Activated T-helper 1 cell treated with anti-CD3 and anti-CD28 coated beads, Interleukin-2, amount 50 U/mL, for 16 hours (primary cell): ENCODE data around the gene NSD2.

ENCODE experiments used
- DNase-seq, 2 donors: peaks; one replicate each; pipeline ENCODE4 v3.0.0-alpha.2; 2020; ENCODE audit warnings: low read depth in 1 of 2, low spot score in 1 of 2

NSD2 gene

DNA sequence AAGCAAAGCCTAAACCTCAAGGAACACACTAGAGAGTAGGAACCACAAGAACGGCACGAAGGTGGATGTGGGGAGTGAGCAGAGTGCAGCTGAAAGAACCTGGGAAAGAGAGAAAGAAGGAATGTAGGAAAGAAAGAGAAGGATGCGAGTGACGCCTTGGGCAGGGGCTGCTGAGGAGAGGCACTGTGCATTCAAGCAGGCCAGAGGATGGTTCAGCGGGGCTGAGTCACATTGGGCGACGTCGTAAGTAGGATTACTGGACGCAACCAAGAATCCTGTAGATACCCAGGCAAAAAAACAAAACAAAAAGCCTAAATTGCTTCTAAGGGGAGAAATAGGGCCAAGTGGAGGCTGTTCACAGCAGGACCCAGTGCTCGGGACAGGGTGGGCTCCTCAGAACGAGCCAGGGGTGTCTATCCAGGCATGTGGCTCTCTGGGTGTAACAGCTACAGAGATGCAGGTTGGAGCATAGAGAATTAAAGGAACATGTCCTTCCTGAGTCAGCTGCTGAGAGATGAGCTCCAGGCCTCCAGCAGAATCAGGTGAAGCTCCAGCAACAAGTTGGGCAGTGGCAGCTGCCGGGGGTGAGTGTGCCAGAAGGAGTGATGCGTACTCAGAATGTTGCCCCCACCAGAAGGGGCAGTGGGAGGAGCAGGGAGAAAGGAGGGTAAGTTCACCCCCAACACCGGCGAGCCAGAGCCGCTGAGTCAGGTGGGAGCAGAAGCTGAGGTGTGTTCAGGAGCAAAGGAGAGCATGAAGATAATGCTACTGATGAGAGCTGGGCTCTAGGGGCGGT lies 98.9 kb downstream of the NSD2 start:
- no peak for DNase-seq

DNA sequence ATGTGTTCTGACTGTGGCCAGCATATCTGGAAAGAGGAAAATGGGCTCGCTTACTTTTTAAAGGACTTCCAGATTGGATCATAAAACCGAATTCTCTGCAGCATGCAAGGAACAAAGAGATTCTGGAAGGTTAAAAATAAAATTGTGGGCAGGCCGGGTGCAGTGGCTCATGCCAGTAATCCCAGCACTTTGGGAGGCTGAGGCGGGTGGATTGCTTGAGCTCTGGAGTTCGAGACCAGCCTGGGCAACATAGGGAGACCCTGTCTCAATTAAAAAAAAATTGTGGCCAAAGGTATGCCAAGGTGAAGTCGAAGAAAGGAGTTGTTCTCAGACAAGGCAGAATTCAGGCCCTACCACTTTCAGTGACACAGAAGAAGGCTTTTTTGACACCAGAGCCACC lies 99.7 kb downstream of the NSD2 start:
- no peak for DNase-seq

DNA sequence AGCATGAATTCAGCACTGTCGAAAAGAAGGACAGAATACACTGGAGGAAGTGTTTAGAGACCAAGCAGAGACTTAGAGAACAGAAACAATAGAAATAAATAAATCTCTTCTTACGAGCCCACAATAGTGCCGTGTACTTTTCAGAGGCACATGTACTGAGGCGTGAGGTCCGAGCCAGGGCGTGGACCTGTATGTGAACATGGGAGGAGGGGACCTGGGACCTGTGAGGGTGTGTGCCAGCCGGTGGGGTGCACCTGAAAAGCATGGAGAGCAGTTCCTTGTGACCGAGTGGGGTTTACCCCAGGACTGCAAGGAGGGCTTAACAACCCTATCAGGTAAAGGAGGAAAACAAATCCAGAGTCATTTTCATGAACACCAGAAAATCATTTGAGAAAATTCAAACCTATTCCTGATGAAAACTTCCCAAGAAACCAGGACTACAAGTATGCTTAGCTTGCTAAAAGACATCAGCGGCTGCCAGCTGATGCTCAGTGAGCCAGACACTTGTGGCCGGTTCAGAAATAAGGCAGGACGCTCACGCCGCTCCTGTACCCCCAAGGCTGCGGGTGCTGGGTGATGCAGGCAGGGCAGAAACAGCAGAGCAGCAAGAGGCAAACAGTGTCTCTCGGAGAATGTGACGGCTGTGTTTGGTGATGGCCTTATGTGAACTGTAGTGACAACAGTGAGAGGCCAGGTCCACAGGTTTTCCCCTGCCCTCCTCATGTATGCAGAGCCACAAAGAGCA lies 100.4 kb downstream of the NSD2 start:
- no peak for DNase-seq

DNA sequence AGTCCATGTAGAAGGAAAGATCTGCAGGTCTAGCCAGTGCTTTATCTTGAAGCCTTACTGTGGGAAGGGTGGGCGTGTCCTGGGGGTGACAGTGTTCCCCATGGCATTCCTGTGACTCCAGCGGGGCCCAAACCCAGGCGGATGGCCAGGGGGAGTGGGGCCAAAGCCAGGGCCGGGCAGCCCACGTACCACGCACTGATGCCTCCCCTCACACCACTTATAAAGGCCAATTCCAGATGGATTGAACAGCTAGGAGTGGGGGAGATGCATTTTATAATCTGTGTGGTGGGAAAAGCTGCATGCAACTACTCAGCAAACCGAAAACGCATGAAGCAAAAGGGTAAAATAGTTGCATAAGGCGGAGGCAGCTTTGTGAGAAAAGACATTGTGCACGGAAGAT lies 101.2 kb downstream of the NSD2 start:
- no peak for DNase-seq

DNA sequence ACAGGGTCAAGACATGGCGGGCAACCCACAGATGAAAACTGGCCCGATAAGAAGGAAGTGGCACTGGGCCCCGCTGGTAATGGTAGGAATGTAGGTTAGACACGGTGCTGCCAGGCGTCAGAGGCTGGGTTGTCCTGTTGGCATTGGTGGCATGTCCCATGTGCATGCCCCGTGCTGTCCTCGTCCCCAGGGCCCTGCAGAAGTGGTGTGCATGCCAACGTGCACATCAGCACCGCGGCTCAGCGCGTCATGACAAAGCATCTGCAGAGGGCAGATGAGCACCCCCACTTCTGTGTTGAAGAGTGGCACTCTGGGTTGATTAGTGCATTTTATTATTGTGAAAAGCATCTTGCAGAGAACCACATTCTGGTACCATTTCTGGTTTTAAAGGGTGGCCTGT lies 102.0 kb downstream of the NSD2 start:
- DNase-seq, result no peak

DNA sequence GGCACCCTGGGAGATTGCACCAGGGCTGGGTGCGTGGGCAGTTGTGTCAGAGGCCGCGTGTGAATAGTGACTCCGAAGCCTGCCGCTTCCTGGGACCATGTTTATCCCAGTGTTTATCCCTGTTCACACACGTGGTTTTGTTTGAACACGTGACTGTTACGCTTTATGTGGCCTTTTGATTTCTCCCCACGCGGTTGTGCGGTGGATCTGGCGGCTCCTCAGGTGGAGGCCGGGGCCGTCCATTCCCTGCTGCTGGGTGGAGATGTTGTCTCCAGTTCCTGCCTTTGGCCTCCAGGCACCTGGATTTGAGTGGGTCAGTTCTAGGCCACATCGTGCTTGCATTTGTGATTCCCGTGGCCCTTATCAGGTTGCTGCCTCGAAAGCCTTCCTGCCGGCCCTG lies 102.5 kb downstream of the NSD2 start:
- DNase-seq, result no peak

DNA sequence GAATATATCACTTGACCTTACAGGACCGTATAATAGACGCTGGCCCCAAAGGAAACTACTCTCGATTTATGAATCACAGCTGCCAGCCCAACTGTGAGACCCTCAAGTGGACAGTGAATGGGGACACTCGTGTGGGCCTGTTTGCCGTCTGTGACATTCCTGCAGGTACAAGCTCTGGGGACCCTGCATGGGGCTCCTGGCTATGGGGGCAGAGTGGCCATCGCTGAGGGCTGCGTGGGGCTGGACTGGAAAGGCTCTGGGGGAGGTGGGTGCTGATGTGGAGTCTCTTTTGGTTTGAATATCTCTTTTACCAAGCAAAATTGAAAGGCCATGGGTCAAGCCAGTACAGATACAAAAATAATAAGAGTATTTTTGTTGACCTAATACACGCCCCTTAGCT lies 103.6 kb downstream of the NSD2 start:
- no peak for DNase-seq

DNA sequence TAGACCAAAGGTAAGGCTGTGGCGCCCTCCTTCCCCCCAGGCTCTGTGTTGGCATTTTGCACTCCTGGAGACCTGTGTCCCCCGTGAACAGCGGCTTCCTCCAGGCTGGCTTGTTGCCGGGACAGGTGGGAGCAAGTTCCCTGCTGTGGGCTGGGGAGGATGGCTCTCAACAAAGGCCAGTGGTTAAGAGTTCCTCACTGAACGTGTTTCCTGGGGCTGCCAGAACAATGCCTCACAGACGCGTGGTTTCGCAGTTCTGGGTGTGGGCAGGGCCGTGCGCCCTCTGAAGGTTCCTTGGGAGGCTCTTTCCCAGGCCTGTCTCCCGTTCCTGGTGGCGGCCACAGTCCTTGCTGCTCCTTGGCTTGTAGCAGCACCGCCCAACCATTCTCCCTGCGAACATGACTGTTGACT lies 104.2 kb downstream of the NSD2 start:
- no peak for DNase-seq

DNA sequence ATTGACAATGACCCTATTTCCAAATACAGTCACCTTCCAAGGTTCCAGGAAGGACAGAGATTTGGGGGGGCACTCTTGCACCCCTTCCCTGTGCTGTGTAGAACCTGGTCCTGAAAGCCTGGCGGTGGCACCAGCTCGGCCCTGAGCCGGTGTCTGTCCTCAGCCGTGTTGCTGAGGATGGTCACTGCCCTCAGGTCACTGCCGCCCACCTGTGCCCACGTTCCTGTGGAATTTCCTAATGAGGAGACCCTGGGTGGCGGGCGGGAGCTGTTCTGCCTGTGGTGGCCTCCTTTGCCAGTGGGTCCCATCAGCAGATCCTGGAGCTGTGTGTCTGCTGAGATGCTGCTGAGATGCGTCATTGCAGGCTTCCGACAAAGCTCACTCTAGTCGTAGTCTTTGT lies 104.7 kb downstream of the NSD2 start:
- no peak for DNase-seq

DNA sequence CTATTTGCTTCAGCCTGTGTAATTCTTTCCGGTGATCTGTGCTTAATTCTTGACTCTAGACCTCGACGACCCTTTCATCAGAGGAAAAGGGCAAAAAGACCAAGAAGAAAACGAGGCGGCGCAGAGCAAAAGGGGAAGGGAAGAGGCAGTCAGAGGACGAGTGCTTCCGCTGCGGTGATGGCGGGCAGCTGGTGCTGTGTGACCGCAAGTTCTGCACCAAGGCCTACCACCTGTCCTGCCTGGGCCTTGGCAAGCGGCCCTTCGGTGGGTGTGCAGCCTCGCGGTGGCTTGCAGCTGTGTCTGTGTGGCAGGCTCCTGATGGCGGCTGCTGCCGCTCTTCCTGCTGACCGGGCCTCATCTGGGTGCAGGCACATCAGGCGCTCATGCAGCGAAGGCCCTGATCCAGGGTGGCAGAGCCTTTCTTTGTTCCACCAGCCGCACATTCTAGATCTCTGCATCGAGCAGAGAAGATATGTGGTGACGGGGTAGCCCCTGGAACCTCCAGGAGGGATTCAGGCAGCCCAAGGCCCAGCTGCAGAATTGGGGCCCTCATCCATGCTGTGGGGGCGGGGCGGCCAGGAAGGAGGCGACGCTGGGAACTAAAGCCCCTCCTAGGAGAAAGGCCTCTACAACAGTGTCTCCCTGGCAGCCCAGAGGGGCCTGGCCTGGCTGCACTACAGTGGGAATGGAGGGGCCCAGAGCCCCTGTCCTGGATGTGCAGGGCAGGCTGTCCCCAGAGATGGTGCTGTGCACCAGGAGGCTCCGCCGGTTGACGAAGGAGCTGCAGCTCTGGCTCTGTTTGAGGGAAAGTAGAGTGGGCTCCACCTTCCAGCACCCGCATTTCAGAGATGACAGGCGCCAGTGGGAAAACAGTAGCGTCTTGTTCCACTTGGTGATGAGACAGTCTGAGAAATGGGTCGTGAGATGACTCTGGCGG lies 105.5 kb downstream of the NSD2 start:
- DNase-seq, result no peak

DNA sequence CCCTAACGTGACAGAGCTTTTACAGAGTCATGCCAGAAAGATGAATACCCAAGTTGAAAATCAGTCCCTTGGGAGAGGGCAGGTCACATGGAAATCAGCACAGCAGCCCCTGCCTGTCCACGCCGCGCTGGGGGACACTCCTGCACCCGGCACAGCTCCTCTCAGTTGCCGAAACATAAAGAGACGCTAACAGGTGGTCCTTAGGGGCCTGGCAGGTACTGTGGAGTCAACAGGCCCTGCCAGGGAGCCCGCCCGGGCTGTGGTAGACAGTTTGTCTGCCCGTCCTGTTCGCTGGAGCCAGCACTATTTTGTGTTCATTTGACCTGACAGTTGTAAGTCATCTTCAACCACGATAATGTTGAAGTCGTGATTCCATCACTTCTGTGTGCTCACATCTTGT lies 107.0 kb downstream of the NSD2 start:
- no peak for DNase-seq

DNA sequence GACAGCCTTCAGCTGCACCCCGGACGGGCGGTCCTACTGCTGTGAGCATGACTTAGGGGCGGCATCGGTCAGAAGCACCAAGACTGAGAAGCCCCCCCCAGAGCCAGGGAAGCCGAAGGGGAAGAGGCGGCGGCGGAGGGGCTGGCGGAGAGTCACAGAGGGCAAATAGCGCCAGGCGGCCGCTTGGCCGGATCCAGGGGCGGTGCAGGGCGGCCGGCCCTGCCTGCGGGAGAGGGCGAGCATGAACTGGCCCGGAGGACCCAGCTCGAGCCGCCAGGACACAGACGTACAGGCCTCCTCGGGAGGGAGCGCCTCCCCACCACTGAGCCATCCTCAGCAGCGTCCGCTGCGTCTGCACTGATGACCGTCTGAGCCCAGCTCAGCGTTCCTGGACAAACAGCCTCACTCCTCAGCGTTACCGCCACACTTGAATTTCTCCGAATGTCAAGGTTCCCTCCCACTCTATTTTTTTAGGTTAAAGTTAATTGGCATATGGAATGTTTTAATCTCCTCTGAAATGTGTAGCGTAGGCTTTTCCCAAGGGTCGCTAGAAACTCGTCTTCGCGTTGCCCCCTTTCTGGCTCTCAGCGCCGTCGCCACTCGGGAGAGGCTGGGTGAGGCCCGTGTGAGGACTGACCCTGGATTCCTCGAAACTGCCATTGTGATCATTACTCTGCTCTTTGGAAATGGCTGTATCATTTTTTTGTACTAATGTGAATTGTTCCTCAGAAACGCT lies 107.7 kb downstream of the NSD2 start:
- DNase-seq, result no peak

DNA sequence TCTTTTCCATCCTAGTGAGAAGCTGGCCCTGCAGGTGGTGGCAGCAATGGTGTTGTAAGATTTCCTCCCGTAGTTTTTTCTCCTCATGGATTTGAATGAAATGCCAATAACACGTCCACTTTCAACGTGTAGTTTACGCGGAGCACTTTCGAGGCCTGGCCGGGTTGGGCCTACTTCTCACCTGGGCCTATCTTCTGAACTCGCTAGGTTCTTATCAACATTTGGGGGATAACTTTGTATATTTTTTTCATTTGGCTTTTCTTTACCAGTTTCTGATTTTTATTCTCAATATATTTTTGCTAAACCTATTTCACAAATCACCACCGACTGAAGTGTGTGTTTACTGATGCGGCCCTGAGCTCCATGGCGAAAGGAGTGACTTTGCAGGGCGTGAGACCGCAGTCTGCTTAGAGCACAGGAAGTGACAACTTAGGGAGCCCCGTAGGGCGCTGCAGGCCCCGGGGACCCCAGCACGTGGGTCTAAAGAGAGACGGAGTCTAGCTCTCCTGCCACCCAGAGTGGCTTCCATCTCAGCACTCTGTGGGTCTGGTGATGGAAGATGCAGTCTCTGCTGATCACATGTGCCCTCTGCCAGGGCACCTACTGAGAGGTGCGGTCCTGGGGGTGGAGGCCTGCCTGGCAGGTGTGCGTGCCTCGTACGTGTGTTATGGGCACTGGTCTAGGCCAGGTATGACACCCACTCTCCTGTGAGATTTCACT lies 108.4 kb downstream of the NSD2 start:
- DNase-seq, result no peak

DNA sequence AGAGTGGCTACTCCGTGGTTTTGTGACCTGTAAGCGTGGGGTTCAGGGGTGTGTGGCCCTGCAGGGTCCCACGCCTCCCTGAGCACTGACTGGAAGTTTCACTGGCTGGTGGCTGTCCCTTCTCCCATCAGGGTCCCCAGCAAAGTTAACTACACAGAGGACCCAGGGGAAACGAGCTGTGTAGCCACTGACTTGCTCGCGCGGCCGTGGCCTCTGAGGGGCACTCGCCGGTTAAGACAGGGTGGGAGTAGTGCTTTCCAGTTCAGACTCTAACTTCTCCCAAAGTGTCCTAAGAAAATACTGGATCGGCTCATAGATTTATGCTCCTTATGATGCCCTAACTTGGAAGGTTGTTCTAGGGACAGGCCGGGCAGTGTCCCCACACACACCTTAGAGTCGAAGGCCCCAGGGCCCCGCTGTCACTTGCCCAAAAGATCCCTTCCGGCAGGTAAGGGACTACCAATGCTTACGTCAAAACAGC lies 109.4 kb downstream of the NSD2 start:
- no peak for DNase-seq

DNA sequence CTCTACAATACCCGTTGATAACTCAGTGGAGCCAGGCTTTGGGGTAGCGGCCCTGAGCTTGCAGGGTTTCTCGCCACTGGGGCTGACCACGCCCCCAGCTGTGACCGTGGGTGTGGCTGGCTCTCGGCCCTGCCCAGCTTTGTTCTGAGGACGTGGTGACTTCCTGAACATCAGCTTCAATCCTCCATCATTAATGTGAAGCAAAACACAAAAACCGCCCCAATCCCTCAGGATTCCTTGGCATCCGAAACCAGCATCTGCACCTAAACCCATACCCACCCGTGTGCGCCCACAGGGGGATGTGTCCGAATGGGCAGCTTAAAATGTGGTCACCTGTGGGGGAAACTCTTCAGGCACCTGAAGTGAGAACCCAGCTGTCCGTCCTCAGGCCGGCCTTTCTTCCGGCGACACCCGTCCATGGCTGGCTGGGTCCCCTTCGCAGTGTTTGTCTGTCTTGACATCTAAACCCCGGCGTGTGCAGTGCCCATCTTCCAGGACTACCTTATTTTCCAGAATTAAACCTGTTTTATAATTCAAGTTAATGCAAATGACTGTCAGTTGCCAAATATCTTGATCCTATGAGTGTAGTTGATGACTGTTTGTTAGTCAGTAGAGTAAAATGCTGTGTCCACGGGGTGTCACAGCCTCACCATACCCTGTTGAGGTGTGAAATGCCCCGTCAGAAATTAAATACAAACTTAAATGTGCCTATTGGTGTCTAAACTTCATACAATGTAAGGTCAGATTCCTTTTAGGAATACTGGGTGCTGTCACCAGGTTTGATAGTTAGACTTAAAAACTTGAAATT lies 110.3 kb downstream of the NSD2 start:
- DNase-seq, result no peak

DNA sequence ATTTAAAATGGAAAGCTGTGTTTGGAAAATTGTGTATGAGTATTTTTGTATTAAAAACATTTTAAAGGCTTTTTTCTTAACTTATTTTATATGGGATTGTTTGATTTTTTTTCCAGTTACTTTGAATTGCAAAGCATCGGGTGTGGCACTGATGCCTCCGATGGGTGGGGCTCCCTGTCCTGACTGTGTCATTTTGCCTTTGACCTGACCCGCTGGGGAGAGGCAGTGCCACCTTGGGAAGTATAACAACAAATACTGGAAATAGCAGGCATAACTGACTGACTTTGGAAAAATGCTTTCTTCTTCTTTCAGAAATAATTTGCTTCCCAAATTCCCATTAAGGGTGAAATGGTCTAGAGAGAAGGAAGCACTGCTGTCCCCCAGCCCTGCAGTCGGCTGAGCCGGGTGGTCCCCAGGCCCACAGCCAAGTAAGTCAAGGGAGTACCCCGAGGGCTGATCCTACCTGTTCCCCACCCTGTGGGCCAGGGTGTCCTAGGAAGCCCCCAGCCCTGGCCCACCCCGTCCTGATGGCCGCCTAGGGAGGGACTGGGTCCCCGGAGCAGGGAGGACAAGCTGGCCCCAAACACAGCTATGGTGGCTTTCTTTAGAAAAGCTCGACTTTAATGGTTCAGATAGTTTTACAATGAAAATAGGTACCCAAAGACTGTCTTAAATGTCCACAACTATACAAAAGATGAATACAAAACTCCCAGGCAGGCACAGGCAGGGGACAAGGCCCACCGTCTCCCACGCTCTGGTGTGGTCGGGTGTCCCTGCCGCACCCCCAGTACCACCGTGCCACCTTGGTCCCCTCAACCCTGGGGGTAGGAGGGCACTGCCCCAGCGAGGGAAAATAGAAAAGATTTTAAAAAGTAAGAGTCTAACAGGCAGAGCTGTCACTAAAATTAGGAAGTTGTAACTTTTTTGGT lies 111.2 kb downstream of the NSD2 start:
- DNase-seq, result no peak

DNA sequence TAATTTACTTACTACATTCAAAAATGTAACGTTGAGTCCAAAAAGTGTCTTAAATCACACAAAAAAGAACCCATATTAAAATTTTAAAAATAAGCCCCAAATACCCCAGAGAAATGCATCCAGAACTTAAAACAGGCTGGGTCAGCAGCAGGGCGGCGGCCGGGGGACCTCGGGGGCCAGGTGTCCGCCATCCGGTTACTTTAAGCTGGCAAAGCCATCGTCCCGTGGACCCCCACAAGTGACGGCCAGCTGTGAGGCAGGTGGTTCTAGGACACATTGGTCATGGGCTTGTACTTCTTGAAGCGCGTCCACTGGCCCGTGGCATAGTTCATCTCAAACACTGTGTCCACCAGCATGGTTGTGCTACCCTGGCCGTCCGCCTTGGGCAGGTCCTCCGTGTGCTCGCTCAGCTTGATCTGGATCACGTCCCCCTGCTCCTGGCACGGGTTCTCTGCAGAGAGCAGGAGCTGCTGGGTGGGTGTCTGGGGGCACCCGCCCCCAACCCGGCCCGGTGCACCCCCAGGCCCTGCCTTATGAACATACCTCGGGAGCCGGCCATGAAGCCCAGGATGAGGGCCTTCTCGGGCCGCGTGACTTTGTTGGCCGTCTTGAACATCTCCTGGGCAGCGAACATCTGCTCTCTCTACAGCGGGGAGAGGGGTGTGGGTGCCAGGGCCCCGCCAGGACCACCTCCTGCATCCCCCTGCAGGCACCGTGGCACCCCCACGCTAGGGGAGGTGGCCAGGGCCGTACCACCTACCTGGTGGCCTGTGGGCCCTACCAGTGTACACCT lies 112.1 kb downstream of the NSD2 start:
- DNase-seq, result no peak
